Retina (tissue), 1 donor: Measurements from ENCODE around the gene CYB5A.
"Not testable (repeated sequence)": the region's sequence is repeated elsewhere in the genome, so short reads cannot be mapped to it uniquely, and the experiment has no call there.

ENCODE experiments used
- DNase-seq: peaks from one replicate; pipeline ENCODE4 v3.0.0-alpha.2; 2016

CYB5A gene

DNA sequence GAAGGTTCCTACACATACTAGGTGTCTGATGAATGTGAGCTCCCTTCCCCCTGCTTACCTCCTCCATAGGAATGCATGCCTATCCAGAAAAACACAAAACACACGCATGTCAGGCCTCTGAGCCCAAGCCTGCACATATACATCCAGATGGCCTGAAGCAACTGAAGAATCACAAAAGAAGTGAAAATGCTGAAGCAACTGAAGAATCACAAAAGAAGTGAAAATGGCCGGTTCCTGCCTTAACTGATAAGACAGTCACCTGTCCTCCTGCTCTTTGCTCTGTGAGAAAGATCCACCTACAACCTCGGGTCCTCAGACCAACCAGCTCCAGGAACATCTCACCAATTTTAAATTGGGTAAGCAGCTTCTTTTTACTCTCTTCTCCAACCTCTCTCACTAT lies 1.2 kb upstream of the CYB5A start:
- not testable (repeated sequence) for DNase-seq

- DNase-seq, result no peak
Observed at GRCh38 chr18:74292541-74292858, 737 bp upstream of the CYB5A start.

- no peak for DNase-seq
Observed at GRCh38 chr18:74291472-74291770, 342 bp downstream of the CYB5A start.

- DNase-seq, result peak; percentile 50
Observed at GRCh38 chr18:74290794-74291471, 830 bp downstream of the CYB5A start.

- DNase-seq, result no peak
Observed at GRCh38 chr18:74290021-74290420, 1.7 kb downstream of the CYB5A start.

DNA sequence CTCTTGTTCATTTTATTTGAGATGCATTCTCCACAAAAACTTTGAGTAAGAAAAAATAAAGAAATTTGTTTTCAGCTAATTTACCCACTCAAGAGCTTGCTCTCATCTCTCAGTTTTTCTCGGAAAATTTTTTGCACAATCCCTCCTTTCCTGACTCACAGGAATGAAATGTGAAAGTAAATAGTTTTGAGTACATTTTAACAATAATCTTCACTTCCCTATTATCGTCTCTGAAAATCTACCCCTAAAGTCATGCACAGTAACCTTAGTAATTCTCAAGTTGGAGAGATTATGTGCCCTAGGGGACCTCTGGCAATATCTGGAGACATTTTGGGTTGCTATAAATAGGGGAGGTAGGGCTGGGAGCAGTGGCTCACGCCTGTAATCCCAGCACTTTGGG lies 2.6 kb downstream of the CYB5A start:
- DNase-seq, result no peak

DNA sequence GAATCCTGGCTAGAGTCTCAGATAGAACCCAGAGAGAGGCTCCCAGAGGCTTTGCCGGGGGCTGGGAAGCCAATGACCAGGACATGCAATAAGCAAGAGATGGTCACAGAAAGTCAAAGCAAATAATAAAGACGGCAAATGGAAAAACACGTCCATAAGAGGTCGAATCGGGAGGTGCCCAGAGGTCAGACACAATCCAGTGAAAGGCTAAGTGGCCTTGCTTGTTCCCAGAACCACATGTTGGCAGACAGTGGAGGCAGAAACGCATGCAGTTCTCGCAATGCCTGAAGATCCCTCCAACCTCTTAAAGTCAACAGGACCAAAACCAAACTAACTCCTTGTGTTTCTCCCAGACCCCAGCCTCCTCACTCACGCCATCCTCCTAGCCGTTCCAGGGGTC lies 3.0 kb downstream of the CYB5A start:
- no peak for DNase-seq

DNA sequence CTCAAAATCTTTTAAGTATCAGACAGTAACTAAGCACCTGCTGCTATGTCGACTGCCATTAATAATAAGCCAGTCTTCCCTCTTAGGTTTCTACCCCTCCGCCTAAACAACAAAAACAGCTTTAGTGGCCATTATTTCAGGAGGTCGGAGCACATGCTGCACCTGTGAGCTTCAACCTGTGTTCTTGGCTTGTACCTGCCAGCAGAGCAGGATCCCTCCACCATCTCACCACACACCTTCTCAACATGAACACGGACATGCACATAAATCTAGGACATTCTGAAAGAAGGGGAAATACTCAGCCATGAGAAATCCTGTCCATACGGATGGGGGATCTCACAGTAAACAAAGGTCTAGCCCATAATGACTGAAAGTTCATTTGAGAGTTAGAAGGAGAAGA lies 3.7 kb downstream of the CYB5A start:
- DNase-seq, result no peak

DNA sequence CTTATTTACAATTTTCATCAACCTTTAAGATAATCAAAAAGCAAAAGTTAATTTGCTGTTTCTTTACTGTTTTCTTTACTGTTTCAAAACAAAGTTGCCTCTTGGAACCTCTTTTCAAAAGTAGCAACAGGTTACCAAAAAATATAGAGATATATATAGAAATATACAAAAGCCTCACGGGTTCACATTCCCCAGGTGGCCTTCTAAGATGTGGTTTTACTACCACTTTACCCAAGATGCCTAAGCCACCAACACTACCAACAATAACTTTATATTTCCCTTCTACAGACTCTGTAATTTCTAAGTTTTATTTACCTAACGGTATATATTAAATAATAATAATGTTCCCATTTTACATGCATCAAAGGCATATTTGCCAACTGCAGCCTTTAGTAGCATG lies 4.9 kb downstream of the CYB5A start:
- DNase-seq, result no peak

- DNase-seq, result no peak
Observed at GRCh38 chr18:74286106-74286855, 5.5 kb downstream of the CYB5A start.

DNA sequence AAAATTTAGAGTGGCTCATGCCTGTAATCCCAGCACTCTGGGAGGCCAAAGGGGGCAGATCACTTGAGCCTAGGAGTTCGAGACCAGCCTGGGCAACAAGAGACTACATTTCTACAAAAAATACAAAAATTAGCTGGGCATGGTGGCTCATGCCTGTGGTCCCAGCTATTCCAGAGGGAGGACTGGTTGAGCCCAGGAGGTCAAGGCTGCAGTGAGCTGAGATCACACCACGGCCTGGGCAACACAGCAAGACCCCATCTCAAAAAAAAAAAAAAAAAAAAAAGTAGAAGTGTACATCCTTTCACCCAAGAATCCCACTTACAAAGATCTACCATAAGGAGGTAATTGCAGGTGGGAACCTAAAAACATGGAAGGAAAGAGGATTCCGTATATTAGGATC lies 6.2 kb downstream of the CYB5A start:
- DNase-seq, result not testable (repeated sequence)

- DNase-seq, result no peak
Observed at GRCh38 chr18:74284980-74285355, 6.8 kb downstream of the CYB5A start.

GRCh38 chr18:74284191-74284979 lies 7.4 kb downstream of the CYB5A start:
- DNase-seq, result peak; percentile 53

- DNase-seq, result no peak
Observed at GRCh38 chr18:74283646-74284045, 8.1 kb downstream of the CYB5A start.

DNA sequence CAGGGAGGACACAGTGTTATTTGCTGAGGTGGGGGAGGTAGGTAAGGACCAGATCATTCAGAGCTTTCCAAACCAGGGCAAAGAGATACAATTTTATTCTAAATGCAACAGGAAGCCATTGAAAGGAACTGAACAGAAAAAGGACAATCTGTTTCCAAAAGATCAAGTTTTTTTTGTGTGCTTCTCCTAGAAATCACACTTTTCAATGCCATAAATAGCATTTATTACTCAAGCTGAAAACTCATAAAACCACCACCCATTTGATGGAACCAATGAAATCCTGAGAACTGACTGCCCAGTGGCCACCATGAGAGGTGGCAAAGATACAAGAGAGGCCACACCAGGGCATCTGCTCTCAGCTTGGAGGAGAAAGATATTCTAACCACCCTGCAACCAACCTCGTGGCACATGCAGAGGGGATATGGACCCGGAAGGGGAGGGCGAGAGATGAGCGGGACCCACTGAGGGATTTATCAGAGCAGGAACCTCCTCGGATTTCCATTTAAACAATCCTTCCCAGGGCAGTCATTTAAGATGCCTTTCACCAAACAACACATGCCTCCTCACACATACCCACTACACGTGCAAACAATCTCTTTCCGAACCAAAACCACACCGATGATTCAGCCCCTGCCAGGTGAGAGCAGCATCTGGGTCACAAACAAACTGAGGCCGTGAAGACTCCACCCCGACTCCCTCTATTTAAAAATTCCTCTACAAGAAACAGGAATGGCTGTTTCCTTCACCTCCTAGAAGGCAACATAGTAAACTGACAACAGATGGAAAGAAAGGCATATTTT lies 8.8 kb downstream of the CYB5A start:
- no peak for DNase-seq

DNA sequence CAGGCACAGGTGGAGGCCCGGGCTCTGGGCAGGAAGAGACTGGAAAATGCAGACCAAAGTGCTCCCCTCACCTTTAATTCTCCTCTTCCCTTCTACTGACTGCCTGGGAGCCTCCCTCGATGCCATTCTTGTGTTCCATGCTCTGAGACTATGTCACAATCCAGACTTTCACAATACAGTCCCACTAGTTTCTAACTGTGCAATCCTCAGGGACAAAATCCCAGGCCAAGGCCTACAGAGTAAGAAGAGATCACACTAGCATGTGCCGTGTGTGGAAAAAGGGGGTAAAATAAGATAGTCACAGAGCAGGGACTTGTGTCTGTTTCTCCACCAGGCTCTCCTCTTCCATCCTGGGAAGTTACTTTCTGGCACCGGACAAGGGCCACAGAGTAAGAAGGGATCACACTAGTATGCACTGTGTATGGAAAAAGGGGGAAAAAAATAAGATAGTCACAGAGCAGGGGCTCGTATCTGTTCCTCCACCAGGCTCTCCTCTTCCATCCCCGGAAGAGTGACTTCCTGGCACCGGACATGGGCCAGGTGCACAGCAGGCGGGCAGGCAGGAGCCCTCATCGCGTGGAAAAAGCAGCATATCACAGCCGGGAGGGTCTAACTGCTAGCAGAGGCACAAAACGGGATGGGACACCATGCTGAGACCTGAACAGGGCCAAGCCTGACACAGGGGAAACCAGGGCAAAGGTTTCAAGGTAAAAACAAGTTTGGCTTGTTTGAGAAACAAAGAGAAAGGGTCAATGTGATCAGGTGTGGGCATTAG lies 9.6 kb downstream of the CYB5A start:
- no peak for DNase-seq

GRCh38 chr18:74281011-74281979 lies 10.5 kb downstream of the CYB5A start:
- DNase-seq, result peak; percentile 67

- no peak for DNase-seq
Observed at GRCh38 chr18:74278983-74279382, 12.8 kb downstream of the CYB5A start.

GRCh38 chr18:74278058-74278457 lies 13.7 kb downstream of the CYB5A start:
- DNase-seq, result no peak

GRCh38 chr18:74277296-74277695 lies 14.5 kb downstream of the CYB5A start:
- no peak for DNase-seq

GRCh38 chr18:74276609-74277008 lies 15.2 kb downstream of the CYB5A start:
- no peak for DNase-seq
